Measurements from ENCODE around the gene GPR33. TPM values are rescaled to one million over a fixed set of nuclear protein-coding genes. Genes with fewer than 3 reads are reported as not detected.

The GPR33 gene
- total and polyA plus RNA-seq, 2 of the 8 experiments (the other 6 are each of a cell fraction or from before 2014, with no cell fraction given) = not detected

- no peak for TF ChIP-seq CHD7 (IDR thresholded peaks at IDR 0.05; ENCODE audit: insufficient replicate concordance, low read length)
- no peak for TF ChIP-seq CTCF (IDR thresholded peaks at IDR 0.05; ENCODE audit: control extremely low read depth in 1 of 3, insufficient read depth in 1 of 3, low read depth in 1 of 3, low read length in 3 of 3)
- no peak for TF ChIP-seq SP1 (IDR thresholded peaks at IDR 0.05; ENCODE audit: low read depth, low read length)
- no peak for TF ChIP-seq SUZ12 (IDR thresholded peaks at IDR 0.05; ENCODE audit: low read length)
- no peak for TF ChIP-seq EP300 (IDR thresholded peaks at IDR 0.05; ENCODE audit: borderline replicate concordance in 1 of 2, low read depth in 2 of 2, low read length in 2 of 2)
- no peak for TF ChIP-seq CHD2 (IDR thresholded peaks at IDR 0.05; ENCODE audit: low read length)
Measured at GRCh38 chr14:31501870-31502269, 14.0 kb upstream of the GPR33 start (continued).

Measured in H1 (cell line).